GM21737 (cell line): ENCODE data around the gene MED27.
"Not testable (repeated sequence)": the region's sequence is repeated elsewhere in the genome, so short reads cannot be mapped to it uniquely, and the experiment has no call there.

ENCODE experiments used
- ATAC-seq: cut with Tn5 transposase; IDR thresholded peaks from one replicate; pipeline ENCODE4 v1.9.1; 2021; ENCODE audit warnings: mild to moderate bottlenecking, moderate library complexity; ENCODE audit not compliant: unreplicated experiment

MED27 gene

GRCh38 chr9:132077881-132078698, 1.6 kb downstream of the MED27 start:
- no peak for ATAC-seq

DNA sequence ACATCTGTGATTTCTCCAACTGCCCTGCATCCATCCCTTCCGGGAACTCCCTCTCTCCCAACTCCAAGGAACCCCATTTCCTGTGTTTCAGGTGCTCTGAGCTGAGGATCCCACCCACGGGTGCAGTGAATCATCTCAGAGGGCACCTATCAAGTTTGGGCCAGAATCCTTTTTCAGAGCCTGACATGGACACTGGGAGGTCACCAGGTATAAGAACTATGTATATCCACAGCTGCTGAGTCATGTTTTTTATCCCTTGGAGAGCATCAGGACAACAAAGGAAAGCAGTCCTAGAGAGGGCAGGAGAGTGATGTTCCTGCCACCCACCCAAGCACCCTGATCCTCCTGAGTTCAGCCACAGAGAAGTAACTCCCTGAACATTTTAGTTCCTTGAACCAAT, 3.8 kb downstream of the MED27 start:
- ATAC-seq: no peak

GRCh38 chr9:132074736-132075135, 4.9 kb downstream of the MED27 start:
- ATAC-seq: no peak

DNA sequence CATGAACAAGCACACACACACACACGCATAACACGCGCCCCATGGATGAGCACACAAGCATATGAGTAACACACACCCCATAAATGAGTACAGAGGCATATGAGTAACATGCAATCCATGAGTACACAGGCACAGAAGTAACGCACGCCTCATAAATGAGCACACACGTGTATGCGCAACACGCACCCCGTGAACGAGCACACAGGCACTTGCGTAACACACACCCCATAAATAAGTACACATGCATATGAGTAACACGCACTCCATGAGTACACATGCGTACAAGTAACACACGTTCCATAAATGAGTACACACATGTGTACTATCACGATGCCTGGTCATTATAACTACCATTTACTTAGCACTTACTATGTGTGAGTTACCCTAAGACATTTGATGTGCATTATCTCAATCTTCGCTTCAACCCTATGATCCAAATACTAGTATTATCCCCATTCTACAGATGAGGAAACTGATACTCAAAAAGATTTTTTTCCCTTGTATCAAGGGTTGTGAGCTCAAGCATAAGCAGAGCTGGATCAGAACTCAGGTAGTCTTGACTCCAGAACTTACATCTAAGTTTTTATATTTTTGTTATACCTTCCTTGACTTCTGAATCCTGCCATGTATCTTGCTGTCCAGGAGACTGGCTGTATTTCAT, 7.7 kb downstream of the MED27 start:
- no peak for ATAC-seq

DNA sequence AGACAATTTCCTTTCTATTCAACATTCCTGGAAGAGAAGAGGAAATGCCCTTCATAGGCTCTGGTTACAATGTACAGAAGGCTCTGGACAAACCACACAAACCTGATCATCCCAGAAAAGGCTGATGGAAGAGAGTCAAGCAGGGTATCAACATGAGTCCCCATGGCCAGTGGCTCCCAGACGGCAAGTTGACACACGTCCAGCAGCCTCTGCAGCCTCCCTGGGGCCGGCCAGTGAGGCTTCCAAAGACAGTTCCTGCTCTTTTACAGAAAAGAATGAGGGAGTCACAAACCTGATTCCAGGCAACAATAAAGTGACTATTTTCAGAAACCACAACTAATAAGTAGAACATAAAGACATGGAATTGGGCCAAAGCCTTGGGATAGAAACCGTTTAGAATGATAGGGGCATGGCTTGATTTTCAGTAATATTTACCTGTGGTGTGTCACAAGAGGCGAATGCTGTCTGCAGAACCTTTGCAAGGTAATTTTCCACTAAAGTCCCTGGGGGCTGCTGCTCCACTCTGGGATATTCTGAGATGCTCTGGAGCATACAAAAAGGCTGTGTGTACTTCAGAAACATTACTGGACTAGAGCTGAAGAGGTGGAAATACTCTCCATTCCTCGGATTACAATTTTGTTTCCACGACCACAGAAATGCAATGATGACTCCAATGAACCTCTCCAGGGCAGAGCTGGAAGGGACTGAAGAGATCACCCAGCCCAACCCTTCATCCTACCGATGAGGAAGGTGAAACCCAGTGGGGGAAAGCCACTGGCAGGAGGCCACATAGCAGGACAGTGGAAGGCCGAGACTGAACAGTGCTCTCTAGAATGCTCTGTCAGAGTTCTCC, 10.4 kb downstream of the MED27 start:
- ATAC-seq: no peak

- no peak for ATAC-seq
These were observed 11.1 kb downstream of the MED27 start for GRCh38 chr9:132068605-132069004.

DNA sequence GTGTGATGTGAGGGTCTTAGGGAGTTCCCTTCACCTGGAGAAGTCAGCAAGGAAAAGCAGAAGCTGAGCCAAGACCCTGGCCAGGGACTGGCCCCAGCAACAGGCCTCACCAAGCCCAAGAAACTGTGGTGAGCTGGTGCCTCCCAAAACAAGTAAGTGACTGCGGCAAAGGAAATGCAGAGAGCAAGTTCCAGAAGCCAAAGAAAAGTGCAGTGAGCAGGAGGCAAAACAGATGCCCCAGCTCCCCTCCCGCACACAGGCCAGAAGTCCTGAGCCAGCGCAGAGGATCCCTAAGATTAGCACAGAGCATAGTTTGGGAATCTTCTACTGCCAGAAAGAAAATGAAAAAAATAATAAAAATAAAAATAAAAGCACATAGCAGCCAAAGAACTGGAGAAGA, 13.2 kb downstream of the MED27 start:
- no peak for ATAC-seq

GRCh38 chr9:132066057-132066456, 13.6 kb downstream of the MED27 start:
- ATAC-seq: no peak

- no peak for ATAC-seq
These were observed 16.4 kb downstream of the MED27 start for GRCh38 chr9:132063281-132063680.

GRCh38 chr9:132062806-132063205, 16.9 kb downstream of the MED27 start:
- no peak for ATAC-seq

DNA sequence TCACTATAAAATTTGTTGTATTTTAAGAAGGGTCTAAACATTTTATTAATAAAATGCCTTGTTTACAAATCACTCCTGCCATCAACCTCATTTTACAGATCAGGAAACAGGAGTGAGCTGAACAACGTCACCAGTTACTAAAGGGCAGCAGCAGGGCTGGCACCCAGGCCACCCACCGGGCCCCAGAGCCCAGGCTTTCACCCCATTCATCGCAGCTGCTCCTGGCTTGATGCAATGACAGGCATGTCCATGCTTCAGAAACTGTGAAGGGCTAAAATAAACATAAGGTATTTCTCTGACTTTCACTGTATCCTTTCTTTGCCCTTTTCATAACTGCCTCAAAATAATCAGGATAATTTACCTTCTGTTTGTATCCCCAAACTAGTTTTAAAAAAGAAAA, 18.1 kb downstream of the MED27 start:
- ATAC-seq: no peak

DNA sequence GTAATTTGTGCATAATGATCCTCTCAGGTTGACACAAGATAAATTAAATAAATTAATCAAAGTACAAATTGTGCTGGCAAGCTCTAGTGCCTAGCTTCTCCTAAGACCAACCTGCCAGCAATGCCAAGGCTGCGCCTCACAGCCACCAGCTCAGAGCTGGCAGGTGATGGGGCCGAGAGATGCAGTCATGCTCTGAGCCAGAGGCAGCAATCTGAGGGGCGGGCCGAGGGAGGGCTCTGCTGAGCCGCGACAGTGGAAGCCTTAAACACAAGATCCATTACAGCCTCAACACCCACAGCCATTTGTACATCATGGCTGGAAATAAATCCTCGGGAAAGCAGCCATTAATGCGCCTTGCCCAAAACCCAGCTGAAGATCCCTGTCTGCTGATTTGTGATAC, 20.3 kb downstream of the MED27 start:
- ATAC-seq: no peak

GRCh38 chr9:132058226-132058625, 21.4 kb downstream of the MED27 start:
- not testable (repeated sequence) for ATAC-seq

GRCh38 chr9:132056717-132057560, 22.7 kb downstream of the MED27 start:
- no peak for ATAC-seq

GRCh38 chr9:132055756-132056155, 23.9 kb downstream of the MED27 start:
- no peak for ATAC-seq

GRCh38 chr9:132054024-132054423, 25.6 kb downstream of the MED27 start:
- no peak for ATAC-seq

- ATAC-seq: no peak
These were observed 29.8 kb downstream of the MED27 start for GRCh38 chr9:132049900-132050299.

DNA sequence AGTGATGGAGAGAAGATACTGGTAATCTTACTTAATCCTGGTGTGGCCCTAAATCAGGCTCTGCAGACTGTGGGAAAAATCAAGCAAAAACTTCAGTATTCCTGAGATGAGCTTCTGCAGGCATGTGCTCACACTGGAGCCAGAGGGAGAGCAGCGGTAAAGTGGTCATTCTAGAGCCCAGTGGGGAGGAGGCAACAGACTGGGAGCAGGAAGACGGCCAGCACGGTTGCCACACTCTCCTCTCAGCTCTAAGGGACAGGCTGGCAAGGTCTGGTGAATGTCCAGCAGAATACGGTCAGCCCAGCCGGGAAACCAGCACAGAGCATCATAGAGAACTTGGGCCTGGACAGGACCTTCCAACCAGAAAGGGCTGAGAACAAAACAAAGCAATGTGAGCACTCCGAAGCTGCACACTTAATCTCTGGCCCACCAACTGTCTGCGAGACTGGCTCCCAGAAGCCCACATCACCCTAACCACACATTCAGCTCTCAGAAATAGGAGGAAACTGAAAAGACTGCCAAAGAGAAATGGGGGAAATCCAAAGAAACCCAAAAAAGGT, 30.3 kb downstream of the MED27 start:
- no peak for ATAC-seq

DNA sequence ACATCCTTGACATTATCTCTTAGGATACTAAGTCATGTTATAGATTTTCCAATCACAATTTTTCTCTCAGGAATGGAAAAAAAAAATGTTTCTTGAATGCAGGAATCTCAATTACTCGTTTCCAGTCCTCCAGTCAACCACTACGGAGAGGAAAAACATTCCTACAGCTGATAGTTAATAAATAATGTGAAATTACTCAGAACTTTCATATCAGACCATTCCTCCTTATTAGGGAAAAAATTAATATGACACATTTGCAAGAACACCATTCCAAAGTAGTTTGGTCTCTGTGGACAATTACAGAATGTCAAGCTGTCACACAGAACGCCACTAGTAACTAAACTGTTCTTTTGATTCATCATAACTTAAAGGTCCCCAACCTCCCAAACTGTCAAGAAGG, 31.5 kb downstream of the MED27 start:
- ATAC-seq: no peak

- no peak for ATAC-seq
These were observed 33.2 kb downstream of the MED27 start for GRCh38 chr9:132046456-132046855.
